ENCODE data around the gene CENPP.

- no peak for TF ChIP-seq CTCF (conservative IDR thresholded peaks at IDR 0.05 in 1 of 2, IDR thresholded peaks at IDR 0.05 in 1 of 2; ENCODE audit: extremely low read depth in 1 of 2, insufficient read depth in 1 of 2, low read depth in 1 of 2, low read length in 2 of 2)
- no peak for TF ChIP-seq EZH2 (IDR thresholded peaks at IDR 0.05; ENCODE audit: borderline replicate concordance, low read length)
Observed at GRCh38 chr9:92313624-92314012, 12.1 kb upstream of the CENPP start.
